GM19468 (cell line): ENCODE data around the gene ENKD1.

Experiments used
- ATAC-seq: cut with Tn5 transposase; IDR thresholded peaks from one replicate; pipeline ENCODE4 v1.9.1; 2021; ENCODE audit warnings: mild to moderate bottlenecking, moderate library complexity, moderate number of reproducible peaks; ENCODE audit not compliant: unreplicated experiment; ENCODE audit errors: extremely low read depth

ENKD1 gene

DNA sequence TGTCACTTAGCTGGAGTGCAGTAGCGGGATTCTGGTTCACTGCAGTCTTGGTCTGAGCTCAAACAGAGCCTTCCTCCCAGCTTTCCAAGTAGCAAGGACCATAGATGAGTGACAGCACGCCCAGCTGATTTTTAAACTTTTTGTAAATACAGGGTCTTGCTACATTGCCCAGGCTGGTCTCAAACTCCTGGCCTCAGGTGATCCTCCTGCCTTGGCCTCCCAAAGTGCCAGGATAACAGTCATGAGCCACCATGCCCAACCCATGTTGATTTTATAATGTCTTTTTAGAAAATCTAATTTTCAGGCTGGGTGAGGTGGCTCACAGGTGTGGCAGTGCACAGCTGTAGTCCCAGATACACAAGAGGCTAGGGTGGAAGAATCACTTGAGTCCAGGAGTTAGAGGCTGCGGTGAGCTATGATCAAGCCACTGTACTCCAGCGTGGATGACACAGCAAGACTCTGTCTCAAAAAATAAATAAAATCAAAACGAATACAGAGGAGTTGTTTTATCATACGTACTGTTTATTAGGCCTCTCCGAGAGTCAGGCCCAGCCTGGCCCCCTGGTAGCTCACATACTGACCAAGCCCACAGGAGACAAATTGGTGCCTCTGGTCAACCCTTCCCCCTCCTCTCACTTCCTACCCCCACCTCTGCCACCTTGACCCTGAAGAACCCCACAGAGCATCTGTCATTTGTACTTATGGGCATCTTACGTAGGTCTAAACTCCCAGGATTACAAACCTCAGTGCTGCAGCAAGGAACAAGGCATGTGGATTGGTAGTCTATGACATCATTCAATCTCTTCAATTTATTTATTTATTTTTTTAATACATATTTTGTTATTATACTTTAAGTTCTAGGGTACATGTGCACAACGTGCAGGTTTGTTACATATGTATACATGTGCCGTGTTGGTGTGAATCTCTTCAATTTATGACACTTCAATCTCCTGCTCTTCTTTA lies 13.7 kb upstream of the ENKD1 start:
- no peak for ATAC-seq

DNA sequence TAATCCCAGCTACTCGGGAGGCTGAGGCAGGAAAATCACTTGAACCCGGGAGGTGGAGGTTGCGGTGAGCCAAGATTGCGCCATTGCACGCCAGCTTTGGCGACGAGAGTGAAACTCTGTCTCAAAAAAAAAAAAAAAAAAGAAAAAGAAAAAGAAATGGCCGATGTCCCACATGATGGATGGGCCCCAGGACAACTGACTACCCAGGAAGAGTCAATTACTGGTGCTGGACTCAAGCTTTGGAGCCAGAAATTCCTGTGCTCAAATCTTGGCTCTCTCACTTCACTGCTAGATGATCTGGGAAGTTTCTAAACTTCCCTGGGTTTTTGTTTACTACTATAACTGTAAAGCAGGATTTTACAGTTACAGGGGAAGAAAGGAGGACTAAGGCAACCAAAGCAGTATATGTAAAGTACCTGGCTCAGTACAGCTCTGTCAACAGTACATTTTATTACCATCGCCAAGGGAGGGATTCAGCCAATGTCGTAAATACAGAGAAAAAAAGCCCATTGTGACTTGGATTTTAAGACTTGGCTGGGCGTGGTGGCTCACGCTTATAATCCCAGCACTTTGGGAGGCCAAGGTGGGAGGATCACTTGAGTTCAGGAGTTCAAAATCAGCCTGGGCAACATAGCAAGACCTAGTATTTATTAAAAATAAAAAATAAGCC lies 11.9 kb upstream of the ENKD1 start:
- ATAC-seq = no peak

DNA sequence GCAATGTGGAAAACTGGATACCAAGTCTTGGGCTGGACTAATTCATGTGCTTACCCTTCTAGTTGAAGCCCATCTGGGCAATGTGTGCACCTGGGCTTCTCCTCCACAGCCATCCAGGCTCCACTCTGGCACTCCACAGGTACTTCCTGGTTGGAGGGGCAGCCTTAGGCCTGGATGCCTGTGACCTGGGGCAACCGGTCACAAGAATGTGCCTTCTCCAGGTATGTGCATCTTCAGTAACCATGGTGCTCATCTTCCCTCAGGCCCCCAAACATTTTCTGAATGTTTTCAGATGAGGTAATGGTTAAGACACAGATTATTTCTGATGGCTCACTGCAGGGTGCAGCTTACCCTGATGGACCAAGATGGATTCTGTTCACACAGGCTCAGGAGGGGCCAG lies 11.2 kb upstream of the ENKD1 start:
- ATAC-seq = no peak

DNA sequence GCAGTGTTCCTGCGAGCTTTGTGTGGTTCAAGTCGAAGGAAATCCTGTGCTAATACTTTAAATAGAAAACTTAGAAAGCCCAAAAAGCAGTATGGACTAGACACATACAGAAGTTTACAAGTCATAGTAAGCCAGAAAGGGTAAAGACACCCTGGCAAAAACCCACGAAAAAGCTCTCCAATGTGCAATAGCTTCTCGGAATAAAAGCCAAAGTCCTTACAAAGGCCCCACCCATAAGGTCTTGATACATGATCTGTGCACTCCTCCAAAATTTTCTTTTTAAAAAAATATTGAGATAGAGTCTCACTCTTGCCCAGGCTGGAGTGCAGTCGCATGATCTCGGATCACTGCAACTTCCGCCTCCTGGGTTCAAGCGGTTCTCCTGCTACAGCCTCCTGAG lies 10.4 kb upstream of the ENKD1 start:
- no peak for ATAC-seq

DNA sequence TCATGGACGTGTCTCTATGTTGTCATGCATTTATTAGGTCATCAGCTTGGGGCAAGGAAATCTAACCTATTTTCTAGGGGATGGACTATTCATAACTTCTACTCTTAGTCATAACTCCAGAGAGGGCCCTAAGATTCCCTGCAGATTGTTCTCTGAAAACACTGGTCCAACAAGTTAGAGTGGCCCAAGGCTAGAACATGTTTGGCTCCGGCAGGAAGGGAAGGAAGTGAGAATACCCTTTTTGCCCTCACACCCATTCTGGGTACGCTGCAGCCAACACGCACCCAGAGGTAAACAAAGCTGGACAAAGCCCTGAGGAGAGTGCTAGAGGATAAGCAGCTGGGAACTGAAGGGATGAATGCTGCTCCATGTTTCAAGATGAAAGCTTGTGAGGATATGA lies 10.0 kb upstream of the ENKD1 start:
- ATAC-seq = no peak

DNA sequence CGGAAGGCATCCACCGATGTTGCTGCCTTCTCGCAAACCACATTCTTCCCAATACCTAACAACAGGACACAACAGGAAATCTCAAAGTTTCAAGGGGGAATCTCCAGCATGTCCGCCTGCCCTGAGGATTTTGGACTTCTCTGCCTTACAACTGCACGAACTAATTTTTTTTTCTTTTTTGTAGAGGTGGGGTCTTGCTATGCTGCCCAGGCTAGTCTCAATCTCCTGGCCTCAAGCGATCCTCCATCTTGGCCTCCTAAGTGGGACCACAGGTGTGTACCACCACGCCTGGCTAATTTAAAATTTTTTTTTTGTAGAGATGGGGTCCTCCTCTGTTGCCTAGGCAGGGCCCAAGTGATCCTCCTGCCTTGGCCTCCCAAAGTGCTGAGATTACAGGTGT lies 9.4 kb upstream of the ENKD1 start:
- ATAC-seq = no peak

DNA sequence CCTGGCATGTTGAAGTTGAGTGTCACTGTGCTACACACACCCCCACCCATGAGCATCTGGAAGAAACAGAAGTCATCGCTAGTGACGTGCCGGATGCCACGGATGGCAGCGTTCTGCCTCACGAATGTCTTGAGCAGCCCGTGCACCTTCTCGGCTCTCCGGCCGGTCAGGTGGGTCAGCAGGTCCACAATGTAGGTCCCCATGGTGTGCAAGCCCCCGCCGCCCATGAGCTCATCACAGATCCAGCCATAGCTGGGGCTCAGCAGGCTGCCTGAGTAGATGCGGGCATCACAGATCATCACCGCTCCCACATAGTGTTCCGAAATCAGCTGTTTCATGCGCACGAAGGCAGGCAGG lies 9.0 kb upstream of the ENKD1 start:
- no peak for ATAC-seq

DNA sequence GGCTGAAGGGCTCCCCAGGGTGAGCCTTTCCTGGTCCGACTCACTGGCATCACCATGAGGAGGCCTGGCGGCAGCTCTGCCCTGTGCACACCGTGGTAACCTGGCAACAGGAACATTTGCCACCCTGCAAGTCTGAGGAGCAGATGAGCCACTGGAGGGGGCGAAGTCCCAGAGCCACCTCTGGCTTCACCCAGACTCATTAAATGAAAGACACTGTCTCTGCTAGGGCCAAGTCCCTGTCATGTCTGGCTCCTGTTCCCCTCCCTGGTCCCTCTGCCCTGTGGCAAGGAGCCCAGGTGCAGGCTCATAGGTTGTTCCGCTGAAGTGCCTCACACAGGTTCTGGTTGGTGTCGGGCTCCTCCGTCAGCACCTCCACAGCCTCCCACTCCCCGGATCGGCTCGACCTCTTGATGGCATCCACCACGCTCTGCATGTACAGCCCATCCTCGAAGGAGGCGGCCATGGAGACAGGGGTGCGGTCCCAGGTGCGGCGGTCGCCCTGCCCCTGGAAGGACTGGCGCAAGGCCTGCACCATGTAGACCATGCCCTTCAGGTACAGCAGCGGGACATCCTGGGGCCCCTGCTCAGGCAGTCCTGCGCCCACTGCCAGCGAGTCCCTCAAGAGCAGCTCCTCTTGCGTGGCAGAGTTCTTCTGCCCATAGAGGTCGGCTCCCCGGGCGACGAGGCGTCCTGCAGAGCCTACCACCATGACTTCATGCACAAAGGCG lies 8.5 kb upstream of the ENKD1 start:
- no peak for ATAC-seq

DNA sequence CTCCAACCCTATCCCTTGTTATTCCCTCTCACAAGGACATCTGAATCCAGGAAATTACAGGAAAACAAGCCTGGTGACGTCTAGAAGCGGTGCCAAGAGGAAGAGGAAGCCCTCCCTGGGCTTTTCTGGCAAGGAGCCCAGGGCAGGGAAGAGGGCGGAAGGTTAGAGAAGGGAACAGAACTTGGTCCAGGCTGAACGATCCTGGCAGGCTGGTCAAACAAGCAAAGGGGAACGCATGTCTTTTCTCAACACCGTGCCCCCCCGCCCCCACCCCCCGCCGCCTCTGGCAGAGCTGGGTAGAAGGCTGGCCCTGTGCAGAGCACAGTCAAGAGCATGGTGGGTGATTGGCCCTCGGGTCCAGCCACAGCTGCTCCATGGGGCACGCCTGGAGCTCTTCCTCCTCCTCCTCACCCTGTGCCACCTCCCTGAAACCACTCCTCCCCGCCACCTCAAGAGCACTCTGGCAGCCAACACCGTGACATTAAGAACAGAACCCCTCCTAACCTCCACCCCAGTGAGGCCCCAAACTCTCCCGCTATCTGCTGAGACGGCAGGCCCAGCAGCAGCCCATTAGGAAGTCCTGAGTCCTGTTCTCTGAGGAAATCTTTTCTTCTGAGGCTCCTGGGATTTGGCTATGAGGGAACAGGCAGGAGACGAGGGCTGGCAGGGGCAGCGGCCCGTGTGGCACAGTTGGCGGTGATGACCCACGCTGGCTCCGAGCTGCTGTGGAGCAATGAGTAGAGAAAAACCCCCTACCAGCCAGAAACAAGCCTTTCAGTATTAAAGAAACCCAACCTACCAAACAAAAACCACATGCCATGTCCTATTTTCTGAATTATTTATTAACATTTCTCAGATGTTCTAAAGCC lies 7.4 kb upstream of the ENKD1 start:
- ATAC-seq = no peak

DNA sequence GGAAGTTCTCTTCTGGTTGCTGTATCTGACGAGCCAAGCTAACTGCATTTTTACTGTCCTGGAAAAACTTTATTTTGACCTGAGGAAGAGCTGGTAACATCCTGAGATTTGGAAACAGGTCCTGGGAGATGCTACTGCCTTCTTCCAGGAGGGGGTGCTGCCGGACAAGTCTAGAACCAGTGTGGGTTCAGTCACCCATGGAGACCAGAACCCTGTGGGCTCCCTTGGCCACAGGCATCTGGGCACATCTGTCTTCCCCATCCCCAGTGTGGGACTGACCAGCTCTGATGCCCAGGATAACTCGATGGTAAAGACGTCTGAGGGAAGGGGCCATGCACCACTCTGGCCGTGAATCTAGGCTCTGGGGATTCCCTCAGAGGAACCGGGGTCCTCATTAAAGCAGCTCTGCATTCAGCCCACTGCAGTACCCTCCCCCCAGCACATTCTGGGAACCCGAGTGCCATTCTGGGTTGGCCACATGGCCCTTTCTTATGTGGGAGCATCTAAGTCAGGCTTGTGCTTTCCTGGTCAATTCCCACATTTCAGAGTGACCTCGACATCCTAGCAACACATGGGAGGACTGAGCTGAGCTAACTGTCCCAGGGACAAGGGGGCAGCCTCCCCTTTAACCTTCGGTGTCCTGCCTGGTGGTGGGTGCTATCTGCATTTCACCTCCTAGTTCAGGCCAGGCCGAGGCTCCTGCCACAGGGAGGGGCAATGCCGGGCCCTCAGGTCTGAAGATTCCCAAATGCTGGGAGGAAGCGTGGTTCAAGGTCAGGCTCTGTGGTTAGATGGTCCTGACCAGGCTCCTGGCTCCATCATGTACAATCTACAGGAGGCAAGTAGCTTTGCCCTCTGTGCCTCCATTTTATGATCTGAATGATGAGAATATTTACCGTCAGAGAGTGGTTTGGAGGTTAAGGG lies 6.5 kb upstream of the ENKD1 start:
- no peak for ATAC-seq

DNA sequence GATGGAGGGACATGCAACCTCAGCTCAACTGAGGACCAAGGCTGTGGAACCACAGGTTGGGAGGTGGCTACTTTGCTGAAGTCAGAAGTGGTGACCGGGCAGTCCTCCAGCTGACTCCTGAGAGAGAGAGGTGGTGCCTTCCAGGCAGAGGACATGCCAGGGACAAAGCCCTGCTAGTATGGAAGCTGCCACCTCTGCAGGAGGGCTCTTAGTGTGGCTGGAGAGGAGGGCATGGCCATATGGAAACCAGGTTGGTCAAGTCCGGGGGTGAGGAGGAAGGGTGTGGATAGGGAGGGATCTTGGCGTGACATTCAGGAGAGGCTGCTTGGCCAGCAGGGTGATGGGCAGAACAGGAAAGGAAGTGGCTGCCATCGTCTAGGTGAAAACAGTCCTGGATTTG lies 5.8 kb upstream of the ENKD1 start:
- ATAC-seq = no peak

DNA sequence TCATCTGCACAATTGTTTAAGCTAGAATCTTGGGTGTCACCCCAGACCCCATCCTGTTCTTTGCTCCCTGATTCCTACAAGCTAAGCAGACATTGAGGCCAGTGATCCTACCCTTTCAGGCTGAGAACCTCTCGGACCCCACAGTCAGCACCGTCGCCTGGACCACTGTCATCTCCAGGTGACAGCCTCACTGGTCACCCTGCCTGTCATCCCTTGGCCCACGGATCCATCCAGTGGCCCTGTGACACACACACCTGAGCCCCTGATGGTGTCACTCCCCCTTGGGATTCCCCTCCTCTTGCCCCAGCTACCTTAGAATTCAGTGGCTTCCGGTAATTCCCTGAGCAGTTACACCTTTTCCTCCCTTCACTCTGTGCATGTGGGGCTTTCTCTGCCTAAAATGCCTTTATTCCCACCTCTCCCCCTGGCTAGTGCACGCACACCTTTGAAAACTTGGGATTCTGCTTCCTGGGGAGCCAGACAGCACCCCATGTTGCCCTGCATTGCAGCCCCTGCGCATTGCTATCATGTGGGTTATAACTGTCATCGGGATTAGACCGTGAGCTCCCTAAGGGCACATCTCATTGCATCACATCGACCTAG lies 3.0 kb upstream of the ENKD1 start:
- ATAC-seq = no peak

DNA sequence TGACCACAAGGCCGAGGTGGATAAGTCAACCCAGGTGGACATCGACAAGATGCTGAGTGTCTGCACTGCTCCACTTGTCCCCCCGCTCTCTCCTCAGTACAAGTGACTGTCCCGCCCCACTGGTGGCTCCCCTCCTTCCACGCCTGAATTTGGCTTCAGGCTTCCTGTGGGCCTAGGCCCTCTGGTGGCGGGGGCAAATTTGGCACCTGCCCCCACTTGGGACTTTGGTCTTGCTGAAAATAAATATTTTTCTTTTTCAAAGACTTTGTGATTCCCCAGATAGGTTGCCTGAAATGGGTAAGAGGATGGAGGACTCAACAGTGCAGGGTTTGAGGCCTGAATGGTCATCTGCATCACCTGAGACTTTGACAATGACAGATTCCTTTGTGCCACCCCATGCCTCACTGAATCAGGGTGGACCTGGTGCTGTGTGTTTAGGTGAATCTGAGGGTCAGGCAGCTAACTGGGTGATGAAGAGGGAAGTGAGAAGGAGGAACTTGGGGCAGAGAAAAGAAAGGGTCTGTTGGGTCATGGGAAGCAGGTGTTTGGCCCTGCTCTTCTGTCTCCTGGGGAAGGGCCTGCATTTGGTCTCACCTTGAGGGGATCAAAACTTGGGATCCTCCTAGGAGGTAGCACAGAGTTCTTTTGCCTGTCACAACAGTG lies 2.1 kb upstream of the ENKD1 start:
- ATAC-seq = no peak

DNA sequence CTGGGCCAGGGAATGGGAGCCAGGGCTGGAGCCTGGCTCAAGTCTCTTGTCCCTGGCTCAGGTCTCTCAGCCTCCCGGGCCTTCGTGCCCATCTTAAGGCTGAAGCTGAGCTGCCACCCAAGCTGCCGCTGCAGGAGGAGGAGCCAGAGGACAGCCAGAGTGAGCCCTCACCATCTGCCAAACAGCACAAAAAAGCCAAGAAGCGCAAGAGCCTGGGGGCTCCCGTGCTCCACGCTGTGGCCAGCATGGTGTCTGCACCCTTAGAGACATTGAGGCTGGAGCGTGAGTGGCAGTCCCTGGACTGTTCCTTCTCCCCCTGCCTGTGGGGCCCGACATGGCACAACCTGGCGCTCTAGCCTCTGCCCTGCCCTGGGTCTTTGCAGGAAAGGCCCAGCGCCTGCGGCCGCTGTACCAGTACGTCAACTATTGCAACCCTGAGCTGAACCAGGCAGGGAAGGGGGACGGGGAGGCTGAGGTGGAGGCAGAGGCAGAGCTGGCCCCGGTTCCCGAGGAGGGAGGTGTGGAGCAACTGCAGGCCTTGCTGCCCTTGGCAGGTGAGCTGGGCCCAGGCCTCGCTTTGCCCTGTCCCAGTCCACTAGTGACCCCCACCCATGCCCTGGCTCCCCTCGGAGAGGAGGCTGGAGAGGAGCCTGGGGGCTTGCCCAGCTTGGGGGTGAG lies 1.4 kb upstream of the ENKD1 start:
- ATAC-seq = no peak

DNA sequence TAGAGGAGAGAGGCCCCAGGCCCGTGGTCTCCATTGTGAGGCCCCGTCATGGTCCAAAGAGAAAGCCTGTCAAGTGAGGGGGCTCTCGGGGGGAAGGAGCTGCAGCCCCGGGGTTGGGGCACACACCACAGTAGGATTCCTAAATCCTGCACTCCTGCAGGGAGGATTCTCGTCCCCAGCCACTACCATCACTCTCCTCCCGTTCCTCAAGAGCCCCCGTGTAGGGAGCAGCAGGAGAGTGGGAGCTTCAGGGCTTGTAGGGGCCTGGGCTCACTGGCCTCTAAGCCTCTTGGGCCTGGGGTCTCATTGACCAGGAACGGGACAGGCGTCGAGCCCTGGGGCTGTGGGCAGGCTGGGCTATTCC lies 885 bp upstream of the ENKD1 start:
- ATAC-seq = no peak

DNA sequence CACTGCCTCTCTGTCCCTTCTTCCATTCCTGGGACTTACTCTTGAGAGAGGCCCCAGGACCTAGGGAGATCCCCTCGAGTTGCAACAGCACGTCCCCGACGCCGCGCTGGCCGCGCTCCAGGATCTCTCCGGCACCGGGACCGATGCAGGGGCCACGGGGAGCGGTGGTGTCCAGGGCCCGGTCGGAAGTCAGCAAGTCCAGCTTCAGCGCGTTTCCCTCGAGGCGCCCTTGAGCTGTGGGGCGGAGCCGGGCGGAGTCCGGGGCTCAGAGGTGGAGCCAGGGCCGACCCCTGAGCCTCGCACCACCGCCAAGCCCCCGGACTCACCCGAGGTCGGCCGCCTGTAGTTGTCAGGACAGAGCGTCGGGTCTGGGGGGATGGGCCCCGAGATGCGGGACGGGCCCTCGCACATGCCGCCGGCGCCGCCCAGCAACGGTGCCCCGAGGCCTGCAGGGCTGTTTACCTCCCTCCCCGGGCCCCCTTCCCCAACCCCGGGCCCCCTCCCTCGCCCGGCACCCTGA lies 458 bp downstream of the ENKD1 start:
- ATAC-seq = no peak

DNA sequence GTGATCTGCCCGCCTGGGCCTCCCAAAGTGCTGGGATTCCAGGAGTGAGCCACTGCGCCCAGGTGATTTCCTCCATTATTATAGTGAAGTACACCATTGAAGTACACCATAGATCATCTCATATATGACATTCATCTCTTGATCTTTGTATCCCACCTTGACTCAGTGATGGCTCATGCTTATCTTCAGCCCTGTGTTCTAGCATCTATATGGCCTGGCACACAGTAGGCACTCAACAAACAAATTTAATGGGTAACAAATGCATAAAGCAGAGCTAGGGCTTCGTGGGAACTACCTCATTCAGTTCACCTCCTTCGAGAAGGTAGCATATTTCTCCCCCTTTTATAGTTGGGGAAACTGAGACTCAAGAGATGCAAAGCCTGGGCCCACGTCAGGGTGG lies 952 bp downstream of the ENKD1 start:
- ATAC-seq = no peak

DNA sequence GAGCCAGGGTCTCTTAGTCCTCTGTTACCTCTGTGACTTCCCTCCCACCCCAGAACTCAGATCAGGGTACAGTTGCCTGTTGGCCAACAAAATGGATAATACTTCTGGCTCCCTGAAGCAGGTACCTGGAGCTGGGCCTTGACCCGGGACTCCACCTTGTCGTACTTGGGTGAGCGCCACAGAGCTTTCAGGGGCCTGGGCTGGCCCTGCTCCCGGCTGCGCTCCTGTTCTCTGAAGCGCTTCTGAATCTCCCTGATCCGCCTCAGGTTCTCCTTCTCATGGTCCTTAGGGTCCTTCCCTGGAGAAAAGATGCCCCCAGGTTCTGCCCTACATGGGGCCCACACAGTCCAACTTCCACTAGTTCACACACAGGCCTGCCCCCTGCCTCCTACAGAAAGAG lies 1.7 kb downstream of the ENKD1 start:
- ATAC-seq = no peak
